Activated CD8-positive, alpha-beta T cell treated with anti-CD3 and anti-CD28 coated beads for 36 hours (primary cell): ENCODE results near the gene TMEM120A. TPM values are rescaled to one million over a fixed set of nuclear protein-coding genes. Genes with fewer than 3 reads are reported as not detected.

ENCODE experiments used
- ATAC-seq: fragments of 200-7000 bp; cut with Tn5 transposase; one replicate; pipeline ENCODE4 v1.10.0; 2021; ENCODE audit warnings: mild to moderate bottlenecking, moderate library complexity
- CTCF ChIA-PET: fragments of 350-600 bp; sonication (Branson Sonifier 250); formaldehyde crosslinking; loops from one replicate; lab custom pipeline; 2021; ENCODE audit warnings: antibody characterized with exemption; lab: Charles Lee
- POLR2A ChIA-PET: fragments of 350-600 bp; sonication (Branson Sonifier 250); formaldehyde crosslinking; loops from one replicate; lab custom pipeline; 2021; ENCODE audit warnings: antibody characterized with exemption; lab: Charles Lee
- DNase-seq: peaks from one replicate; pipeline ENCODE4 v3.0.0-alpha.2; 2020
- H3K27ac Mint-ChIP-seq: one replicate; pipeline ENCODE4 v1.8.0; 2021; ENCODE audit warnings: mild to moderate bottlenecking, mixed read lengths
- H3K27me3 Mint-ChIP-seq: one replicate; pipeline ENCODE4 v1.8.0; 2021; ENCODE audit warnings: mixed read lengths
- H3K36me3 Mint-ChIP-seq: one replicate; pipeline ENCODE4 v1.8.0; 2021; ENCODE audit warnings: low read depth, mixed read lengths
- H3K4me1 Mint-ChIP-seq: one replicate; pipeline ENCODE4 v1.8.0; 2021; ENCODE audit warnings: low read depth, mixed read lengths
- H3K4me3 Mint-ChIP-seq: one replicate; pipeline ENCODE4 v1.8.0; 2021; ENCODE audit warnings: mild to moderate bottlenecking, moderate library complexity, mixed read lengths
- H3K9me3 Mint-ChIP-seq: one replicate; pipeline ENCODE4 v1.8.0; 2021; ENCODE audit warnings: mixed read lengths
- CTCF ChIP-seq: fragments of 200-600 bp; IDR thresholded peaks from one replicate; pipeline ENCODE4 v1.8.0; 2022; ENCODE audit warnings: antibody characterized with exemption, mild to moderate bottlenecking
- intact Hi-C: fragments of 100-400 bp; cut with micrococcal nuclease; formaldehyde crosslinking; loops from one replicate; pipeline ENCODE4 v1.10.0; 2022
- total RNA-seq, 2 experiments: library from RNA; stranded (reverse); gene quantifications; one replicate each; pipeline ENCODE4 v1.2.3, GENCODE V29; 2021

The TMEM120A gene
- total RNA-seq, 2 experiments from 2014 or later, result 12.2 to 12.4 TPM

GRCh38 chr7:75937958-75938786 is 56.2 kb downstream of the TMEM120A start:
- ChIA-PET POLR2A (interaction anchor here (1.2 kb wide), 1 partner anchor 52 kb away, joined by 3 read pairs; no protein-coding TSS in a partner anchor), CTCF (interaction anchor here (1.1 kb wide), 1 partner anchor 82 kb away, joined by 4 read pairs; no protein-coding TSS in a partner anchor)
- DNase-seq (no peak), ATAC-seq (no peak)
- TF ChIP-seq CTCF, result no peak
- H3K4me1 Mint-ChIP-seq, result no peaks in the 10 kb centered on the region
- intact Hi-C loops, result no loop called here
- no peaks in the 10 kb centered on the region for H3K9me3 Mint-ChIP-seq
- no peak overlapping the region for H3K4me3 Mint-ChIP-seq
- peaks cover 3% of the 10 kb centered on the region for H3K36me3 Mint-ChIP-seq
- H3K27ac Mint-ChIP-seq, result no peak overlapping the region
- no peaks in the 10 kb centered on the region for H3K27me3 Mint-ChIP-seq

Other genes with a start within 250 kb of the TMEM120A start
- not detected for gene CCL26, start 222.4 kb downstream of the TMEM120A start, total RNA-seq
- gene CCL24, start 180.8 kb downstream of the TMEM120A start, total RNA-seq, result not detected
- gene RHBDD2, start 115.6 kb downstream of the TMEM120A start, total RNA-seq, result 10 to 100 TPM; 21.7 to 23.1 TPM
- gene POR, start 79.4 kb downstream of the TMEM120A start, total RNA-seq, result 10 to 100 TPM; 22.8 to 25.2 TPM
- 10 to 100 TPM; 25.9 to 26.9 TPM for gene STYXL1, start 53.4 kb upstream of the TMEM120A start, total RNA-seq
- 100 to 1,000 TPM; 278 to 292 TPM for gene MDH2, start 53.5 kb upstream of the TMEM120A start, total RNA-seq
- gene SRRM3, start 207.3 kb upstream of the TMEM120A start, total RNA-seq, result not detected